ENCODE measurements around the gene NINJ1.

The NINJ1 gene

GRCh38 chr9:93126151-93126781, 7.8 kb downstream of the NINJ1 start:
- no peak for TF ChIP-seq CTCF (IDR thresholded peaks at IDR 0.05; ENCODE audit: extremely low read depth, insufficient read depth, missing control alignments)
- in situ Hi-C loops (cut with MboI; ENCODE audit: low pct_unique_long_range_greater_than_20kb, low sequenced_read_pairs, unreplicated experiment), result no loop called here
- DNase-seq (ENCODE audit: low spot score), result no peak

- no peak for TF ChIP-seq CTCF (IDR thresholded peaks at IDR 0.05; ENCODE audit: extremely low read depth, insufficient read depth, missing control alignments)
- in situ Hi-C loops (cut with MboI; ENCODE audit: low pct_unique_long_range_greater_than_20kb, low sequenced_read_pairs, unreplicated experiment), result no loop called here
- no peak for DNase-seq (ENCODE audit: low spot score)
Observed at GRCh38 chr9:93125331-93125894, 8.6 kb downstream of the NINJ1 start.

GRCh38 chr9:93124793-93125192, 9.3 kb downstream of the NINJ1 start:
- DNase-seq (ENCODE audit: low spot score), result no peak
- TF ChIP-seq CTCF (IDR thresholded peaks at IDR 0.05; ENCODE audit: extremely low read depth, insufficient read depth, missing control alignments), result no peak
- in situ Hi-C loops (cut with MboI; ENCODE audit: low pct_unique_long_range_greater_than_20kb, low sequenced_read_pairs, unreplicated experiment), result no loop called here

GRCh38 chr9:93123561-93124283, 10.3 kb downstream of the NINJ1 start:
- DNase-seq (ENCODE audit: low spot score), result no peak
- in situ Hi-C loops (cut with MboI; ENCODE audit: low pct_unique_long_range_greater_than_20kb, low sequenced_read_pairs, unreplicated experiment), result no loop called here
- TF ChIP-seq CTCF (IDR thresholded peaks at IDR 0.05; ENCODE audit: extremely low read depth, insufficient read depth, missing control alignments), result no peak

- no peak for DNase-seq (ENCODE audit: low spot score)
- in situ Hi-C loops (cut with MboI; ENCODE audit: low pct_unique_long_range_greater_than_20kb, low sequenced_read_pairs, unreplicated experiment), result no loop called here
- no peak for TF ChIP-seq CTCF (IDR thresholded peaks at IDR 0.05; ENCODE audit: extremely low read depth, insufficient read depth, missing control alignments)
Observed at GRCh38 chr9:93122721-93123221, 11.3 kb downstream of the NINJ1 start.

GRCh38 chr9:93121316-93122241, 12.5 kb downstream of the NINJ1 start:
- no peak for DNase-seq (ENCODE audit: low spot score)
- in situ Hi-C loops (cut with MboI; ENCODE audit: low pct_unique_long_range_greater_than_20kb, low sequenced_read_pairs, unreplicated experiment), result no loop called here
- no peak for TF ChIP-seq CTCF (IDR thresholded peaks at IDR 0.05; ENCODE audit: extremely low read depth, insufficient read depth, missing control alignments)
